Temporal lobe (tissue), 2 donors: ENCODE measurements around the gene AFG1L. TPM values are rescaled to one million over a fixed set of nuclear protein-coding genes. Genes with fewer than 3 reads are reported as not detected.

Experiments used
- small RNA-seq: library from RNA; depleted of rRNA; stranded (forward); fragments of <200 nt; gene quantifications from one replicate; pipeline ENCODE3, GENCODE V24; 2014; ENCODE audit warnings: low replicate concordance
- total RNA-seq: library from RNA; depleted of rRNA; stranded (reverse); fragments of >200 nt; gene quantifications from one replicate; pipeline ENCODE4 v1.2.3, GENCODE V29; 2014

The AFG1L gene
- total RNA-seq, 1 donor from 2014 or later = 6.1 TPM

Small RNAs within 50 kb of the gene (small RNA-seq; reads per million reads assigned to genes)
- gene AL356121.1 (not detected), gene AL391646.1 (not detected), gene RNA5SP212 (not detected), gene RNU6-1144P (not detected), gene RNU6-770P (not detected), gene Z98742.2 (not detected)

Other genes starting within 250 kb of the AFG1L start
- gene OSTM1, start 220.3 kb upstream of the AFG1L start, total RNA-seq = 22.1 TPM
- gene NR2E1, start 129.0 kb upstream of the AFG1L start, total RNA-seq = 10.8 TPM
- gene SNX3, start 34.0 kb upstream of the AFG1L start, total RNA-seq = 100 TPM